HT-29 (cell line): ENCODE data around the gene GOLGA8S. TPM values are rescaled to one million over a fixed set of nuclear protein-coding genes. Genes with fewer than 3 reads are reported as not detected.
"Not testable (repeated sequence)": the region's sequence is repeated elsewhere in the genome, so short reads cannot be mapped to it uniquely, and the experiment has no call there.

Source experiments
- DNase-seq: peaks from one replicate; pipeline ENCODE4 v3.0.0-alpha.2; 2015; ENCODE audit warnings: low spot score
- total RNA-seq: library from RNA; depleted of rRNA; stranded (reverse); fragments of >200 nt; shearing (Covaris generic); gene quantifications from 2 replicates; pipeline ENCODE4 v1.2.3, GENCODE V29; 2014; rRNA removed

Gene GOLGA8S
- not detected in 2 replicates for total RNA-seq

GRCh38 chr15:23354448-23354847 lies at the start of gene GOLGA8S:
Gene GOLGA8S (plus strand): TSS chr15:23354748. CDS start chr15:23354810, 62 bp downstream.
- DNase-seq = not testable (repeated sequence)

GRCh38 chr15:23304805-23305204 lies 49.7 kb upstream of the GOLGA8S start:
- DNase-seq = peak; percentile 0

GRCh38 chr15:23305921-23306320 lies 48.6 kb upstream of the GOLGA8S start:
- DNase-seq = not testable (repeated sequence)

GRCh38 chr15:23311233-23311632 lies 43.3 kb upstream of the GOLGA8S start:
- not testable (repeated sequence) for DNase-seq

- DNase-seq = not testable (repeated sequence)
Measured at GRCh38 chr15:23334096-23334495, 20.5 kb upstream of the GOLGA8S start, which contains the start of gene GOLGA6L26. Gene GOLGA6L26 (minus strand): TSS chr15:23334196. CDS start chr15:23334135, 61 bp downstream.

GRCh38 chr15:23362622-23363021 lies 8.1 kb downstream of the GOLGA8S start:
- DNase-seq = not testable (repeated sequence)

- DNase-seq = not testable (repeated sequence)
Measured at GRCh38 chr15:23364261-23364660, 9.7 kb downstream of the GOLGA8S start.

GRCh38 chr15:23370578-23370977 lies 16.0 kb downstream of the GOLGA8S start:
- no peak for DNase-seq

- DNase-seq = not testable (repeated sequence)
Measured at GRCh38 chr15:23371134-23371533, 16.6 kb downstream of the GOLGA8S start.

GRCh38 chr15:23371868-23372267 lies 17.3 kb downstream of the GOLGA8S start:
- not testable (repeated sequence) for DNase-seq

GRCh38 chr15:23372284-23372683 lies 17.7 kb downstream of the GOLGA8S start:
- no peak for DNase-seq

- not testable (repeated sequence) for DNase-seq
Measured at GRCh38 chr15:23372891-23373600, 18.5 kb downstream of the GOLGA8S start.

- DNase-seq = not testable (repeated sequence)
Measured at GRCh38 chr15:23374226-23374625, 19.7 kb downstream of the GOLGA8S start.

- DNase-seq = not testable (repeated sequence)
Measured at GRCh38 chr15:23378946-23379345, 24.4 kb downstream of the GOLGA8S start.

- DNase-seq = not testable (repeated sequence)
Measured at GRCh38 chr15:23380700-23381099, 26.2 kb downstream of the GOLGA8S start.

GRCh38 chr15:23381192-23381591 lies 26.6 kb downstream of the GOLGA8S start:
- not testable (repeated sequence) for DNase-seq

GRCh38 chr15:23384371-23384770 lies 29.8 kb downstream of the GOLGA8S start:
- no peak for DNase-seq

GRCh38 chr15:23385886-23386430 lies 31.4 kb downstream of the GOLGA8S start:
- no peak for DNase-seq

GRCh38 chr15:23387621-23388190 lies 33.2 kb downstream of the GOLGA8S start:
- no peak for DNase-seq

GRCh38 chr15:23395030-23395692 lies 40.6 kb downstream of the GOLGA8S start:
- no peak for DNase-seq

GRCh38 chr15:23395832-23396231 lies 41.3 kb downstream of the GOLGA8S start:
- no peak for DNase-seq

- DNase-seq = no peak
Measured at GRCh38 chr15:23397779-23398178, 43.2 kb downstream of the GOLGA8S start.
